HEK293 (cell line): ENCODE data around the gene FPR1.

Source experiments
- CTCF ChIP-seq: fragments of 450-650 bp; formaldehyde crosslinking; IDR thresholded peaks from 2 replicates; pipeline ENCODE4 v1.5.1; 2016; ENCODE audit warnings: missing biosample characterization, missing genetic modification characterization
- ZNF280D ChIP-seq: fragments of 450-650 bp; formaldehyde crosslinking; IDR thresholded peaks from 2 replicates; pipeline ENCODE4 v1.5.1; 2016; ENCODE audit warnings: missing biosample characterization, missing genetic modification characterization
- ZNF549 ChIP-seq: fragments of 450-650 bp; IDR thresholded peaks from 2 replicates; pipeline ENCODE4 v1.5.1; 2018; ENCODE audit warnings: missing biosample characterization, missing genetic modification characterization, mild to moderate bottlenecking, inconsistent platforms, moderate library complexity

GRCh38 chr19:51708811-51709210, 42.9 kb downstream of the FPR1 start:
- no peak for TF ChIP-seq CTCF (tag by site-specific recombination)
- no peak for TF ChIP-seq ZNF280D (tag by site-specific recombination)
- TF ChIP-seq ZNF549 (tag by site-specific recombination): no peak
